GM12878 (cell line): Measurements from ENCODE around the gene HTATIP2. TPM values are rescaled to one million over a fixed set of nuclear protein-coding genes. Genes with fewer than 3 reads are reported as not detected.
A peak's percentile ranks its signal among the peaks of the same experiment; 100 is the strongest.
"Not testable (repeated sequence)": the region's sequence is repeated elsewhere in the genome, so short reads cannot be mapped to it uniquely, and the experiment has no call there.

Source experiments
- ATAC-seq: fragments of 200-7000 bp; cut with Tn5 transposase; 3 replicates; pipeline ENCODE4 v1.9.1; 2020; ENCODE audit warnings: mild to moderate bottlenecking, moderate library complexity
- BruUV-seq: library from RNA; stranded (reverse); fragments of 400-500 nt; replicated peaks from 2 replicates; lab custom pipeline; 2021; lab: Mats Ljungman, UMichigan
- CTCF ChIA-PET: fragments of 300-600 bp; sonication (Branson Sonifier 250); formaldehyde crosslinking; extraction: SDS; loops from one replicate; lab custom pipeline; 2021; ENCODE audit warnings: inconsistent platforms; lab: Yijun Ruan, JAX
- POLR2A ChIA-PET: fragments of 350-600 bp; formaldehyde crosslinking; extraction: SDS; loops from one replicate; lab custom pipeline; 2021; ENCODE audit warnings: inconsistent platforms; lab: Charles Lee
- RAD21 ChIA-PET: fragments of 300-600 bp; sonication (Branson Sonifier 250); formaldehyde crosslinking; loops from one replicate; lab custom pipeline; 2023; ENCODE audit warnings: antibody characterized with exemption; ENCODE audit not compliant: unreplicated experiment; lab: Charles Lee
- SMC1A ChIA-PET: fragments of 300-600 bp; sonication (Branson Sonifier 250); formaldehyde crosslinking; loops from one replicate; lab custom pipeline; 2023; ENCODE audit not compliant: unreplicated experiment, uncharacterized antibody; lab: Charles Lee
- DNase-seq: peaks from one replicate; pipeline ENCODE4 v3.0.0-alpha.2; 2011; ENCODE audit warnings: low read depth, low spot score
- FAIRE-seq: peaks from 3 replicates; lab custom pipeline; 2011; peaks lifted over from hg19 to GRCh38; lab: Jason Lieb, UNC
- H2AFZ ChIP-seq: 2 replicates; pipeline ENCODE4 v1.6.0; 2011; ENCODE audit warnings: low read depth, low read length, control low read depth; ENCODE audit not compliant: control insufficient read depth
- H3K27ac ChIP-seq: 2 replicates; pipeline ENCODE4 v1.5.1; 2011; ENCODE audit warnings: control low read depth; ENCODE audit not compliant: control insufficient read depth, insufficient read depth
- H3K27me3 ChIP-seq, 2 experiments: replicated peaks in 1 of 2; 2 replicates each; pipeline versions ENCODE4 v1.6.0 to v1.6.1; 2011; ENCODE audit warnings: low read length in 1 of 2; ENCODE audit not compliant: control insufficient read depth in 2 of 2, insufficient read depth in 2 of 2
- H3K36me3 ChIP-seq, 2 experiments: 2 replicates each; pipeline ENCODE4 v1.5.1; 2011; ENCODE audit warnings: low read length in 1 of 2; ENCODE audit not compliant: control insufficient read depth in 2 of 2, insufficient read depth in 2 of 2
- H3K4me1 ChIP-seq: 2 replicates; pipeline ENCODE4 v1.6.1; 2011; ENCODE audit warnings: mild to moderate bottlenecking, low read length, moderate library complexity, mixed read lengths; ENCODE audit not compliant: control insufficient read depth, insufficient read depth
- H3K4me2 ChIP-seq: 2 replicates; pipeline ENCODE4 v1.6.0; 2011; ENCODE audit warnings: control low read depth; ENCODE audit not compliant: control insufficient read depth, insufficient read depth
- H3K4me3 ChIP-seq: fragments of 200-600 bp; sonication (generic); 2 replicates; pipeline ENCODE4 v1.5.1; 2016
- H3K79me2 ChIP-seq: 2 replicates; pipeline ENCODE4 v1.6.0; 2011; ENCODE audit warnings: low read length; ENCODE audit not compliant: control insufficient read depth, insufficient read depth
- H3K9ac ChIP-seq: 2 replicates; pipeline ENCODE4 v1.8.0; 2011; ENCODE audit warnings: low read length, control low read depth, mixed read lengths; ENCODE audit not compliant: control insufficient read depth, insufficient read depth
- H3K9me3 ChIP-seq: replicated peaks from 3 replicates; pipeline ENCODE4 v1.5.1; 2011; ENCODE audit warnings: mild to moderate bottlenecking, low read length; ENCODE audit not compliant: control insufficient read depth, insufficient read depth
- H4K20me1 ChIP-seq: 2 replicates; pipeline ENCODE4 v1.6.0; 2011; ENCODE audit not compliant: control insufficient read depth, insufficient read depth
- MEF2A ChIP-seq: IDR thresholded peaks from 2 replicates; pipeline ENCODE4 v1.6.1; 2011; ENCODE audit warnings: low read depth, mild to moderate bottlenecking, low read length, moderate library complexity; ENCODE audit not compliant: insufficient read depth
- YBX1 ChIP-seq: fragments of 450-650 bp; IDR thresholded peaks from 2 replicates; pipeline ENCODE4 v1.6.1; 2016; ENCODE audit warnings: antibody characterized with exemption
- ZBTB40 ChIP-seq: fragments of 450-650 bp; IDR thresholded peaks from 2 replicates; pipeline ENCODE4 v1.6.1; 2016; ENCODE audit warnings: mild to moderate bottlenecking, moderate library complexity, borderline replicate concordance
- WGBS: methylation state at CpG from one replicate; pipeline ENCODE4 v1.1.6; 2016; ENCODE audit warnings: low lambda C conversion rate; ENCODE audit not compliant: insufficient replicate concordance, insufficient coverage; ENCODE audit errors: missing lambda C conversion rate; 5-methylcytosine and 5-hydroxymethylcytosine counted together
- in situ Hi-C: fragments of 300-500 bp; cut with MboI; formaldehyde crosslinking; loops from 9 replicates; pipeline ENCODE4 v1.14.3; 2018; ENCODE audit warnings: mixed read lengths
- intact Hi-C: fragments of 100-400 bp; cut with micrococcal nuclease; formaldehyde crosslinking; loops from one replicate; pipeline ENCODE4 v1.14.2; 2022; ENCODE audit not compliant: unreplicated experiment
- polyA plus RNA-seq, 11 experiments: library from polyadenylated mRNA; depleted of rRNA in 4 of 11; unstranded in 6 of 11; stranded (reverse) in 5 of 11; fragments of >200 nt; fragmentation: Nextera tagmentation in 4 of 11; fragmentation: Illumina TruSeq in 1 of 11; extraction: Ambion mirVana in 4 of 11; extraction: Trizol in 1 of 11; gene quantifications; 1 replicate in 1 of 11; 2 replicates in 10 of 11; pipeline versions ENCODE4 v1.2.1 to v1.2.3, GENCODE V29; 2011 to 2016; ENCODE audit warnings: inconsistent platforms in 2 of 11, missing spikeins in 2 of 11, low read depth in 1 of 11
- total RNA-seq, 4 experiments: library from RNA; depleted of rRNA in 3 of 4; stranded (reverse); fragments of >200 nt in 3 of 4; fragmentation: Illumina TruSeq in 1 of 4; extraction: Trizol in 1 of 4; gene quantifications; 2 replicates each; pipeline versions ENCODE4 v1.2.1 to v1.2.3, GENCODE V29; 2013 to 2021

HTATIP2 gene
- total and polyA plus RNA-seq, 10 of the 15 experiments (the other 5 are each of a cell fraction or from before 2014, with no cell fraction given): 25.4 to 58.5 (median 42.2) TPM

- no peak for TF ChIP-seq ZBTB40
- no peak for TF ChIP-seq YBX1
- TF ChIP-seq MEF2A: no peak
Observed at GRCh38 chr11:20376162-20376730, 12.7 kb downstream of the HTATIP2 start (continued).

GRCh38 chr11:20385996-20386395, 22.5 kb downstream of the HTATIP2 start:
- H2AFZ ChIP-seq, FAIRE-seq, H3K27ac ChIP-seq, H3K9ac ChIP-seq, ATAC-seq, H4K20me1 ChIP-seq, SMC1A ChIA-PET, H3K36me3 ChIP-seq, H3K4me1 ChIP-seq, POLR2A ChIA-PET, DNase-seq, in situ Hi-C loops, BruUV-seq, RAD21 ChIA-PET, H3K9me3 ChIP-seq, H3K27me3 ChIP-seq, H3K4me3 ChIP-seq: not testable (repeated sequence)
- CTCF ChIA-PET: interaction anchor here (1.1 kb wide), 1 partner anchor 11 kb away, joined by 3 read pairs; no protein-coding TSS in a partner anchor
- 0 out of 2 replicates have a peak overlapping the region, but pooled peaks have one; percentile 78 for H3K4me2 ChIP-seq
- intact Hi-C loops: loop anchor here (2.0 kb wide), 1 partner anchor 225 kb away; no protein-coding TSS in a partner anchor
- 86% methylated on average over 15 of the region's 15 CpGs for WGBS
- peaks cover 22% of the 10 kb centered on the region for H3K79me2 ChIP-seq
